HG02798 (cell line): Measurements from ENCODE around the gene TP53I11.

ENCODE experiments used
- ATAC-seq: cut with Tn5 transposase; IDR thresholded peaks from one replicate; pipeline ENCODE4 v1.9.1; 2021; ENCODE audit warnings: mild to moderate bottlenecking; ENCODE audit not compliant: unreplicated experiment, poor library complexity

Gene TP53I11

GRCh38 chr11:44960200-44960845 lies 9.6 kb upstream of the TP53I11 start:
- no peak for ATAC-seq

- no peak for ATAC-seq
These were observed 8.4 kb upstream of the TP53I11 start for GRCh38 chr11:44959064-44959463.

- ATAC-seq = no peak
These were observed 7.3 kb upstream of the TP53I11 start for GRCh38 chr11:44957776-44958564.

GRCh38 chr11:44957040-44957515 lies 6.4 kb upstream of the TP53I11 start:
- ATAC-seq = no peak

GRCh38 chr11:44955015-44955738 lies 4.5 kb upstream of the TP53I11 start:
- no peak for ATAC-seq

GRCh38 chr11:44954051-44954906 lies 3.6 kb upstream of the TP53I11 start:
- ATAC-seq = no peak

GRCh38 chr11:44952500-44953260 lies 2.0 kb upstream of the TP53I11 start:
- ATAC-seq = no peak

GRCh38 chr11:44952082-44952481 lies 1.4 kb upstream of the TP53I11 start:
- no peak for ATAC-seq

- no peak for ATAC-seq
These were observed 555 bp downstream of the TP53I11 start for GRCh38 chr11:44950031-44950624.

GRCh38 chr11:44949160-44950030 lies 1.3 kb downstream of the TP53I11 start:
- no peak for ATAC-seq

GRCh38 chr11:44948155-44948554 lies 2.5 kb downstream of the TP53I11 start:
- ATAC-seq = no peak

- no peak for ATAC-seq
These were observed 3.6 kb downstream of the TP53I11 start for GRCh38 chr11:44947114-44947513.

- ATAC-seq = no peak
These were observed 4.4 kb downstream of the TP53I11 start for GRCh38 chr11:44946263-44946662.

GRCh38 chr11:44945666-44946065 lies 5.0 kb downstream of the TP53I11 start:
- no peak for ATAC-seq

GRCh38 chr11:44944853-44945235 lies 5.8 kb downstream of the TP53I11 start:
- ATAC-seq = no peak

- no peak for ATAC-seq
These were observed 6.4 kb downstream of the TP53I11 start for GRCh38 chr11:44944181-44944852.

- no peak for ATAC-seq
These were observed 7.0 kb downstream of the TP53I11 start for GRCh38 chr11:44943696-44944095.

GRCh38 chr11:44943118-44943517 lies 7.6 kb downstream of the TP53I11 start:
- peak; percentile 43 for ATAC-seq
